WTC11 (cell line): ENCODE results near the gene NFAM1. TPM values are rescaled to one million over a fixed set of nuclear protein-coding genes. Genes with fewer than 3 reads are reported as not detected.

ENCODE experiments used
- ATAC-seq: fragments of 200-7000 bp; cut with Tn5 transposase; 2 replicates; pipeline ENCODE4 v1.10.0; 2021; ENCODE audit warnings: mild to moderate bottlenecking, moderate library complexity
- CTCF ChIA-PET: fragments of 300-600 bp; sonication (Branson Sonifier 250); formaldehyde crosslinking; loops from one replicate; lab custom pipeline; 2021; ENCODE audit warnings: antibody characterized with exemption; lab: Charles Lee
- POLR2A ChIA-PET: fragments of 350-600 bp; sonication (Branson Sonifier 250); formaldehyde crosslinking; loops from one replicate; lab custom pipeline; 2021; ENCODE audit warnings: antibody characterized with exemption; lab: Charles Lee
- DNase-seq: peaks from one replicate; pipeline ENCODE4 v3.0.0; 2021; ENCODE audit warnings: low spot score
- H3K27ac Mint-ChIP-seq: 2 replicates; pipeline ENCODE4 v1.8.0; 2021; ENCODE audit warnings: mixed read lengths
- H3K27me3 Mint-ChIP-seq: 2 replicates; pipeline ENCODE4 v1.8.0; 2021; ENCODE audit warnings: low read depth, mild to moderate bottlenecking, moderate library complexity, mixed read lengths
- H3K36me3 Mint-ChIP-seq: 2 replicates; pipeline ENCODE4 v1.8.0; 2021; ENCODE audit warnings: mixed read lengths
- H3K4me1 Mint-ChIP-seq: 2 replicates; pipeline ENCODE4 v1.8.0; 2022; ENCODE audit warnings: mixed read lengths
- H3K4me3 Mint-ChIP-seq: 2 replicates; pipeline ENCODE4 v1.8.0; 2021; ENCODE audit warnings: mild to moderate bottlenecking, moderate library complexity, mixed read lengths
- H3K9me3 Mint-ChIP-seq: 2 replicates; pipeline ENCODE4 v1.8.0; 2021; ENCODE audit warnings: mixed read lengths
- ATF1 ChIP-seq: sonication (generic); formaldehyde crosslinking; IDR thresholded peaks from 2 replicates; pipeline ENCODE4 v1.8.1; 2023; ENCODE audit warnings: mild to moderate bottlenecking, moderate library complexity, missing genetic modification reagents
- EMX1 ChIP-seq: fragments of 250-450 bp; sonication (Bioruptor Pico); IDR thresholded peaks from 2 replicates; pipeline ENCODE4 v1.8.0; 2021; ENCODE audit warnings: mild to moderate bottlenecking
- ETV6 ChIP-seq: sonication (generic); formaldehyde crosslinking; IDR thresholded peaks from 2 replicates; pipeline ENCODE4 v1.8.1; 2022; ENCODE audit warnings: mild to moderate bottlenecking, missing genetic modification reagents
- GABPB1 ChIP-seq: sonication (generic); formaldehyde crosslinking; IDR thresholded peaks from 2 replicates; pipeline ENCODE4 v1.8.1; 2023; ENCODE audit warnings: mild to moderate bottlenecking, missing genetic modification reagents
- JUN ChIP-seq: sonication (generic); formaldehyde crosslinking; IDR thresholded peaks from 2 replicates; pipeline ENCODE4 v1.8.0; 2023; ENCODE audit warnings: mild to moderate bottlenecking, missing genetic modification reagents
- NFATC4 ChIP-seq: fragments of 250-450 bp; sonication (Bioruptor Pico); IDR thresholded peaks from 2 replicates; pipeline ENCODE4 v1.9.0; 2021; ENCODE audit warnings: mild to moderate bottlenecking
- NFE2L1 ChIP-seq: sonication (generic); formaldehyde crosslinking; IDR thresholded peaks from 2 replicates; pipeline ENCODE4 v1.8.1; 2023; ENCODE audit warnings: missing genetic modification reagents
- RORB ChIP-seq: fragments of 250-450 bp; sonication (Bioruptor Pico); IDR thresholded peaks from 2 replicates; pipeline ENCODE4 v1.9.0; 2021; ENCODE audit warnings: mild to moderate bottlenecking
- SMAD3 ChIP-seq: sonication (generic); formaldehyde crosslinking; IDR thresholded peaks from 2 replicates; pipeline ENCODE4 v1.8.0; 2022; ENCODE audit warnings: missing genetic modification reagents, mild to moderate bottlenecking, borderline replicate concordance
- TP53 ChIP-seq: sonication (generic); formaldehyde crosslinking; IDR thresholded peaks from 2 replicates; pipeline ENCODE4 v1.8.1; 2023; ENCODE audit warnings: mild to moderate bottlenecking, missing genetic modification reagents
- ZBTB21 ChIP-seq: sonication (generic); formaldehyde crosslinking; IDR thresholded peaks from 2 replicates; pipeline ENCODE4 v1.8.1; 2023; ENCODE audit warnings: mild to moderate bottlenecking, missing genetic modification reagents, borderline replicate concordance
- ZNF263 ChIP-seq: sonication (generic); formaldehyde crosslinking; IDR thresholded peaks from 2 replicates; pipeline ENCODE4 v1.8.1; 2022; ENCODE audit warnings: low read depth, mild to moderate bottlenecking, moderate library complexity, missing genetic modification reagents
- ZNF671 ChIP-seq: fragments of 250-450 bp; sonication (Bioruptor Pico); IDR thresholded peaks from 2 replicates; pipeline ENCODE4 v1.8.0; 2021; ENCODE audit warnings: mild to moderate bottlenecking
- total RNA-seq: library from RNA; stranded (reverse); gene quantifications from 3 replicates; pipeline ENCODE4 v1.2.3, GENCODE V29; 2021
- TF ChIP-seq, protein P1 (sequence below): sonication (generic); formaldehyde crosslinking; IDR thresholded peaks from 2 replicates; pipeline ENCODE4 v1.8.1; 2022; ENCODE audit warnings: mild to moderate bottlenecking, moderate library complexity, missing genetic modification reagents
- TF ChIP-seq, protein P2 (sequence below): fragments of 250-450 bp; sonication (Bioruptor Pico); conservative IDR thresholded peaks from 2 replicates; pipeline ENCODE4 v1.9.0; 2021; ENCODE audit warnings: mild to moderate bottlenecking
- TF ChIP-seq, protein P3 (sequence below): sonication (generic); formaldehyde crosslinking; IDR thresholded peaks from 2 replicates; pipeline ENCODE4 v1.8.0; 2023; ENCODE audit warnings: missing genetic modification reagents, mild to moderate bottlenecking, borderline replicate concordance
- TF ChIP-seq, protein P4 (sequence below): sonication (generic); formaldehyde crosslinking; IDR thresholded peaks from 2 replicates; pipeline ENCODE4 v1.8.0; 2022; ENCODE audit warnings: mild to moderate bottlenecking, missing genetic modification reagents

Gene NFAM1
- total RNA-seq, 1 experiment from 2014 or later = 1.6 TPM

DNA sequence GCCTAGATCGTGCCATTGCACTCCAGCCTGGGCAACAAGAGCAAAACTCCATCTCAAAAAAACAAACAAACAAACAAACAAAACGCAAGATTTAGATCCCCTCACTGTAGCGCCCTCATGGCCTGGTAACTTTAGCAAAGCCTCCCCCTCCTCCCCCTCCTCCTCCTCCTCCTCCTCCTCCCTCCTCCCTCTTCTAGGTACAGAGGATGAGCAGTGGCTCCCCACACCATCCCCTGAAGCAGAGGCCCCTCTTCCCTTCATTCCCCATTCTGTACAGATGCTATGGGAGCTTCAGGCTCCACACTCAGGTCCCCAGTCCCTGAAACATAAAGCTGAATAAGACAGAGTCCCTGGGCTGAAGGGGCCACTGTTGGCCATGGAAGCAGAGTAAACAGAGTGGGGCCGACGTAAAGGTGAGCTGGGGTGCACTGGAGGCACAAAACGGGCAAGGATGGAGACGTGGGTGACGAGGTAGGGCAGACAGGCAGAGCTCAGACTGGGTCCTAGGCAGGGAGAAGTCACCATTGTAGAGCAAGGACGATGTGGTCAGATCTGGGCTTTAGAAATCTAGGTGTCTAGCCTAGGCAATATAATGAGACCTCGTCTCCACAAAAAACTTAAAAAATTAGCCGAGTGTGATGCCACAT is 19.4 kb upstream of the NFAM1 start:
- no peaks in the 10 kb centered on the region for H3K9me3 Mint-ChIP-seq
- H3K4me3 Mint-ChIP-seq = no peak overlapping the region
- no peak overlapping the region for H3K27ac Mint-ChIP-seq
- H3K27me3 Mint-ChIP-seq = peaks cover 15% of the 10 kb centered on the region
- ATAC-seq = no peak
- no peaks in the 10 kb centered on the region for H3K36me3 Mint-ChIP-seq
- POLR2A ChIA-PET = no interaction called here
- CTCF ChIA-PET = interaction anchor here (0.6 to 3.4 kb wide), 3 partner anchors 8 to 35 kb away, joined by 3 to 10 read pairs (median 4); no protein-coding TSS in a partner anchor
- DNase-seq = no peak
- TF ChIP-seq RORB (CRISPR knock-in tag) (no peak), ZNF263 (peak; percentile 52; the same call in 1 of the 2 replicates)
- no peaks in the 10 kb centered on the region for H3K4me1 Mint-ChIP-seq

DNA sequence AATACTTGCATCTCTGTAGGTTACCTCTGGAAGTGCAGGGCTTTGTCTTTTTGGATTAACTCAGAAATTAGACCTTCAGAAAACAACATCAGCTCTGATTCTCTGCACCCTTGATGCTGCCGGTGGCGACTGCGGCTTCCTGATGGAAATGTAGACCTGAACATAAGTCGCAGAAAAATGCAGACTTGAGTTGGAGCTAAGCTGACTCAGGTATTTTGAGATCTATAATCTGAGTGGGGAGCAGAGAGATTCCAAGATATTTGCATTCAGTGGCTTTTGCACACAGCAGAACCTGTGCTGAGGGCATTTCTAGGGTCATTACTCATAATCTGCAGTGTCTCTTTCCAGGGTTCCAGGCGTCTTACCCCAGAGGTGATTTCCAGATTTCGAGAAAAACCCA is 18.7 kb upstream of the NFAM1 start:
- no peak overlapping the region for H3K4me3 Mint-ChIP-seq
- DNase-seq (no peak), ATAC-seq (no peak)
- CTCF ChIA-PET = interaction anchor here (3.4 kb wide), 1 partner anchor 23 kb away, joined by 10 read pairs; no protein-coding TSS in a partner anchor
- no peaks in the 10 kb centered on the region for H3K36me3 Mint-ChIP-seq
- POLR2A ChIA-PET = no interaction called here
- no peaks in the 10 kb centered on the region for H3K4me1 Mint-ChIP-seq
- TF ChIP-seq, protein P1, sequence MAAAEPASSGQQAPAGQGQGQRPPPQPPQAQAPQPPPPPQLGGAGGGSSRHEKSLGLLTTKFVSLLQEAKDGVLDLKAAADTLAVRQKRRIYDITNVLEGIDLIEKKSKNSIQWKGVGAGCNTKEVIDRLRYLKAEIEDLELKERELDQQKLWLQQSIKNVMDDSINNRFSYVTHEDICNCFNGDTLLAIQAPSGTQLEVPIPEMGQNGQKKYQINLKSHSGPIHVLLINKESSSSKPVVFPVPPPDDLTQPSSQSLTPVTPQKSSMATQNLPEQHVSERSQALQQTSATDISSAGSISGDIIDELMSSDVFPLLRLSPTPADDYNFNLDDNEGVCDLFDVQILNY (CRISPR knock-in tag) = no peak
- TF ChIP-seq TP53 (CRISPR knock-in tag) = no peak
- TF ChIP-seq NFATC4 (CRISPR knock-in tag) = no peak
- TF ChIP-seq ETV6 = no peak
- TF ChIP-seq EMX1 (CRISPR knock-in tag) = no peak
- TF ChIP-seq, protein P2, sequence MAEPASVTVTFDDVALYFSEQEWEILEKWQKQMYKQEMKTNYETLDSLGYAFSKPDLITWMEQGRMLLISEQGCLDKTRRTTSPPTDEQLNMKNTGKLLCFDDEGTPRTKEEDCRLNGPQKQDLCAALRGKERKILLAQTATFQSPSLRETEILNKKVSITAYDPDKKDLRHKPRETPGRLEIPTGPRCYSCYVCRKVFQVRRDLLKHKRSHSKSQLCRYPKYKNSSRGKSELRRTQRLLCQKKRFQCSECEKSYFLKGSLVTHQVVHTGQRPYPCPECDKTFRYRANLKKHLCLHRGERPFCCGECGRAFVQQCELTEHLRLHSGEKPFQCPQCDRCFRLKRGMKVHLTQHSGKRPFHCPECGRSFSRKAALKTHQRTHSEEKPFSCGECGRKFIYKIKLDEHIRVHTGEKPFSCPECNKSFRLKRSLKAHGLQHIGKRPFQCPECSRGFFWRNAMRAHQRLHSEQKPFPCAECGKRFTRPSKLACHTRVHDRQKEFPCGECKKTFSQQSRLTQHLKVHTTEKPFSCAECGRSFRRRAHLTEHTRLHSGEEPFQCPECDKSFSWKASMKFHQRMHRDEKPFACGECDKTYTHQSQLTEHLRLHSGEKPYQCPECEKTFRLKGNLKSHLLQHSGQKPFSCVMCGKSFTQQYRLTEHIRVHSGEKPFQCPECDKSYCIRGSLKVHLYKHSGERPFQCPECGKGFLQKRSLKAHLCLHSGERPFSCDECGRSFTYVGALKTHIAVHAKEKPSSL = no peak
- no peak for TF ChIP-seq GABPB1
- TF ChIP-seq ZNF671 (CRISPR knock-in tag) = no peak
- TF ChIP-seq, protein P3, sequence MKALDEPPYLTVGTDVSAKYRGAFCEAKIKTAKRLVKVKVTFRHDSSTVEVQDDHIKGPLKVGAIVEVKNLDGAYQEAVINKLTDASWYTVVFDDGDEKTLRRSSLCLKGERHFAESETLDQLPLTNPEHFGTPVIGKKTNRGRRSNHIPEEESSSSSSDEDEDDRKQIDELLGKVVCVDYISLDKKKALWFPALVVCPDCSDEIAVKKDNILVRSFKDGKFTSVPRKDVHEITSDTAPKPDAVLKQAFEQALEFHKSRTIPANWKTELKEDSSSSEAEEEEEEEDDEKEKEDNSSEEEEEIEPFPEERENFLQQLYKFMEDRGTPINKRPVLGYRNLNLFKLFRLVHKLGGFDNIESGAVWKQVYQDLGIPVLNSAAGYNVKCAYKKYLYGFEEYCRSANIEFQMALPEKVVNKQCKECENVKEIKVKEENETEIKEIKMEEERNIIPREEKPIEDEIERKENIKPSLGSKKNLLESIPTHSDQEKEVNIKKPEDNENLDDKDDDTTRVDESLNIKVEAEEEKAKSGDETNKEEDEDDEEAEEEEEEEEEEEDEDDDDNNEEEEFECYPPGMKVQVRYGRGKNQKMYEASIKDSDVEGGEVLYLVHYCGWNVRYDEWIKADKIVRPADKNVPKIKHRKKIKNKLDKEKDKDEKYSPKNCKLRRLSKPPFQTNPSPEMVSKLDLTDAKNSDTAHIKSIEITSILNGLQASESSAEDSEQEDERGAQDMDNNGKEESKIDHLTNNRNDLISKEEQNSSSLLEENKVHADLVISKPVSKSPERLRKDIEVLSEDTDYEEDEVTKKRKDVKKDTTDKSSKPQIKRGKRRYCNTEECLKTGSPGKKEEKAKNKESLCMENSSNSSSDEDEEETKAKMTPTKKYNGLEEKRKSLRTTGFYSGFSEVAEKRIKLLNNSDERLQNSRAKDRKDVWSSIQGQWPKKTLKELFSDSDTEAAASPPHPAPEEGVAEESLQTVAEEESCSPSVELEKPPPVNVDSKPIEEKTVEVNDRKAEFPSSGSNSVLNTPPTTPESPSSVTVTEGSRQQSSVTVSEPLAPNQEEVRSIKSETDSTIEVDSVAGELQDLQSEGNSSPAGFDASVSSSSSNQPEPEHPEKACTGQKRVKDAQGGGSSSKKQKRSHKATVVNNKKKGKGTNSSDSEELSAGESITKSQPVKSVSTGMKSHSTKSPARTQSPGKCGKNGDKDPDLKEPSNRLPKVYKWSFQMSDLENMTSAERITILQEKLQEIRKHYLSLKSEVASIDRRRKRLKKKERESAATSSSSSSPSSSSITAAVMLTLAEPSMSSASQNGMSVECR = no peak
- no peak for TF ChIP-seq JUN (CRISPR knock-in tag)
- no peak for TF ChIP-seq ATF1 (CRISPR knock-in tag)
- no peak for TF ChIP-seq NFE2L1
- no peak for TF ChIP-seq ZNF263
- no peak for TF ChIP-seq ZBTB21 (CRISPR knock-in tag)
- TF ChIP-seq SMAD3 = no peak
- TF ChIP-seq, protein P4, sequence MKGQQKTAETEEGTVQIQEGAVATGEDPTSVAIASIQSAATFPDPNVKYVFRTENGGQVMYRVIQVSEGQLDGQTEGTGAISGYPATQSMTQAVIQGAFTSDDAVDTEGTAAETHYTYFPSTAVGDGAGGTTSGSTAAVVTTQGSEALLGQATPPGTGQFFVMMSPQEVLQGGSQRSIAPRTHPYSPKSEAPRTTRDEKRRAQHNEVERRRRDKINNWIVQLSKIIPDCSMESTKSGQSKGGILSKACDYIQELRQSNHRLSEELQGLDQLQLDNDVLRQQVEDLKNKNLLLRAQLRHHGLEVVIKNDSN = no peak
- peaks cover 10% of the 10 kb centered on the region for H3K27me3 Mint-ChIP-seq
- no peak overlapping the region for H3K27ac Mint-ChIP-seq
- H3K9me3 Mint-ChIP-seq = no peaks in the 10 kb centered on the region
